NCI-H82 (cell line): ENCODE results near the gene OR51S1.
"Not testable (repeated sequence)": the region's sequence is repeated elsewhere in the genome, so short reads cannot be mapped to it uniquely, and the experiment has no call there.

Source experiments
- DNase-seq: peaks from one replicate; lab custom pipeline; 2025; lab: John Stamatoyannopoulos, UW

OR51S1 gene

GRCh38 chr11:4808476-4808875 is 40.5 kb downstream of the OR51S1 start:
- no peak for DNase-seq

- no peak for DNase-seq
Measured at GRCh38 chr11:4804280-4804679, 44.7 kb downstream of the OR51S1 start, which contains the start of gene OR52R1. TSS of gene OR52R1 (minus strand) at chr11:4804380. CDS start at chr11:4804380, 0 bp downstream.

GRCh38 chr11:4801316-4801715 is 47.7 kb downstream of the OR51S1 start:
- DNase-seq = not testable (repeated sequence)

GRCh38 chr11:4798427-4799183 is 50.4 kb downstream of the OR51S1 start:
- no peak for DNase-seq
